PFSK-1 (cell line): ENCODE results near the gene PPP2CA.

ENCODE experiments used
- POLR2AphosphoS5 ChIP-seq: IDR thresholded peaks from 2 replicates; pipeline ENCODE4 v1.6.1; 2012; ENCODE audit warnings: low read depth, mild to moderate bottlenecking, control low read depth, low read length, moderate library complexity
- SIN3A ChIP-seq: IDR thresholded peaks from 2 replicates; pipeline ENCODE4 v1.6.1; 2012; ENCODE audit warnings: mild to moderate bottlenecking, low read length, moderate library complexity, borderline replicate concordance; ENCODE audit not compliant: insufficient read depth
- TAF1 ChIP-seq: IDR thresholded peaks from 2 replicates; pipeline ENCODE4 v1.6.1; 2012; ENCODE audit warnings: low read length, control low read depth, borderline replicate concordance; ENCODE audit not compliant: insufficient read depth

- TF ChIP-seq TAF1 (peak; percentile 52), POLR2AphosphoS5 (peak; percentile 85), SIN3A (no peak)
Observed at GRCh38 chr5:134225780-134226440, at the start of gene PPP2CA.
